Natural killer cell (primary cell): Measurements from ENCODE around the gene ZBTB12. TPM values are rescaled to one million over a fixed set of nuclear protein-coding genes. Genes with fewer than 3 reads are reported as not detected.
A peak's percentile ranks its signal among the peaks of the same experiment; 100 is the strongest.

Experiments
- ATAC-seq, 3 donors: fragments of 150-1000 bp in 2 of 3; fragments of 200-7000 bp in 1 of 3; cut with Tn5 transposase; 1 replicate in 1 of 3; 2 replicates in 2 of 3; pipeline ENCODE4 v1.10.0; 2021; ENCODE audit warnings: mild to moderate bottlenecking in 2 of 3, moderate library complexity in 2 of 3
- DNase-seq, 2 donors: peaks; one replicate each; pipeline versions ENCODE4 v3.0.0 to v3.0.0-alpha.2; 2013 to 2021; ENCODE audit warnings: mixed read lengths in 1 of 2
- H3K27ac ChIP-seq: one replicate; pipeline ENCODE4 v1.5.1; 2013; ENCODE audit warnings: mild to moderate bottlenecking, low read length
- H3K27me3 ChIP-seq: one replicate; pipeline ENCODE4 v1.6.1; 2013; ENCODE audit warnings: low read length; ENCODE audit not compliant: control insufficient read depth, insufficient read depth
- H3K36me3 ChIP-seq: one replicate; pipeline ENCODE4 v1.6.1; 2013; ENCODE audit warnings: low read length; ENCODE audit not compliant: control insufficient read depth, insufficient read depth
- H3K4me1 ChIP-seq: one replicate; pipeline ENCODE4 v1.6.1; 2013; ENCODE audit warnings: low read length; ENCODE audit not compliant: control insufficient read depth, insufficient read depth
- H3K4me3 ChIP-seq: one replicate; pipeline ENCODE4 v1.5.1; 2013; ENCODE audit warnings: low read length
- H3K9me3 ChIP-seq: one replicate; pipeline ENCODE4 v1.6.1; 2013; ENCODE audit warnings: low read length; ENCODE audit not compliant: control insufficient read depth, insufficient read depth
- H3K27ac Mint-ChIP-seq, 2 donors: one replicate each; pipeline ENCODE4 v1.8.0; 2022; ENCODE audit warnings: mild to moderate bottlenecking in 2 of 2, mixed read lengths in 2 of 2, moderate library complexity in 1 of 2
- H3K27me3 Mint-ChIP-seq, 2 donors: one replicate each; pipeline ENCODE4 v1.8.0; 2022; ENCODE audit warnings: low read depth in 2 of 2, mixed read lengths in 2 of 2
- H3K36me3 Mint-ChIP-seq: one replicate; pipeline ENCODE4 v1.8.0; 2022; ENCODE audit warnings: mixed read lengths
- H3K4me1 Mint-ChIP-seq, 2 donors: one replicate each; pipeline ENCODE4 v1.8.0; 2022; ENCODE audit warnings: mixed read lengths in 2 of 2
- H3K4me3 Mint-ChIP-seq: one replicate; pipeline ENCODE4 v1.8.0; 2022; ENCODE audit warnings: mild to moderate bottlenecking, moderate library complexity, mixed read lengths
- H3K9me3 Mint-ChIP-seq, 2 donors: one replicate each; pipeline ENCODE4 v1.8.0; 2022; ENCODE audit warnings: mixed read lengths in 2 of 2
- WGBS: methylation state at CpG from one replicate; pipeline ENCODE4 v1.1.7; 2013; ENCODE audit warnings: missing lambda C conversion rate; ENCODE audit not compliant: insufficient coverage; 5-methylcytosine and 5-hydroxymethylcytosine counted together
- intact Hi-C: fragments of 100-400 bp; cut with micrococcal nuclease; formaldehyde crosslinking; loops from one replicate; pipeline ENCODE4 v1.14.2; 2022
- total RNA-seq, 4 donors: library from RNA; stranded (reverse); fragments of 120-200 nt in 1 of 4; gene quantifications; one replicate each; pipeline versions ENCODE4 v1.2.3 to v1.2.4, GENCODE V29; 2013 to 2022
- TF ChIP-seq, protein P1 (sequence below): fragments of 200-600 bp; IDR thresholded peaks from one replicate; pipeline ENCODE4 v1.8.0; 2022; ENCODE audit warnings: antibody characterized with exemption

Gene ZBTB12
- total RNA-seq, 3 donors from 2014 or later (not counting 1 experiment from before 2014, with no cell fraction given), result 0.54 to 0.77 (median 0.63) TPM

DNA sequence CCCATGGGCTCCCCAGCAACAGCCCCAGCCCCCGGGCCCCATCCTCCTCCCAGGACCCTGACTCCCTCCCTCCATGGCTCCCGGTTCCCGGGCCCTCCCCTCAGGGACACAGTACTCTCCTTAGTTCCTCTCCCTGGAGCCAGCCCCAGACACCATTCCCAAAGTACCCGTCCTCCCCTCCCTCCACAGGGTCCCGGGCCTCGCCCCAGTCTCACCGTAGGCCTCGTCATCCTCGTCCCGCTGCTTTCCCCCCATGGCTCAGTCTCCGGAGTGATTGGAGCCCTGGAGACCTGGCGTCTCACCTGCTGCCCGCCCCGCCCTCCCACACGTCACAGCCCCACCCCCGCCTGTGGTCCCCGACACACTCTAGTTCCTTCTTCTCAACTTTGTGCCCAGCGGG is 23.2 kb downstream of the ZBTB12 start, which contains the start of gene SLC44A4:
TSS of gene SLC44A4 (minus strand) at position 272 of the 400 bp plus-strand sequence. CDS start at position 255, 17 bp downstream.
- no peak within 1 kb of the TSS for H3K4me3 Mint-ChIP-seq
- peak within 1 kb of the TSS in 1 of 2 donors; percentile 18 for H3K27ac Mint-ChIP-seq
- H3K27me3 Mint-ChIP-seq, result no peaks in the 10 kb centered on the region

DNA sequence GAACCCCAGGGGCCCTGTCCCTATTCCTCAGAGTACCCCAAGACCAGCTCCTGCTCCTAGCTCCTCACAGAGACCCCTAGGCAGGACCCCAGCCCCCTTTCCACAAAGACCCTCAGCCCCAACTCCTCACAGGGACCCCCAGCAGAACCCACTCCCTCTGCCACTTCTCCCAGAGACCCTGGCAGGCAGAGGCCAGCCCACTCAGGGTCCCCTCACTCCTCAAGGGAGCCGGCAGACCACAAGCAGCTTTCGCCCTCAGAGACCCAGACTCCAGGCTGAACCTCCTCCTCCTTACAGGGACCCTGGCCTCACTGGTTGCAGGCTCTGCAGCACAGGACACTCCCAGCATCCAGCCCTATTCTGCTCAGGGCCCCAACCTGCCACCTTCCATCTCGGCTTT is 23.7 kb downstream of the ZBTB12 start:
- H3K27me3 Mint-ChIP-seq, result no peaks in the 10 kb centered on the region
- WGBS, result 87% methylated on average over 3 of the region's 3 CpGs
- H3K4me3 ChIP-seq, result no peak overlapping the region
- intact Hi-C loops, result no loop called here
- H3K4me1 Mint-ChIP-seq, result peaks cover 0 to 10% of the 10 kb centered on the region in 2 donors
- H3K4me1 ChIP-seq, result no peaks in the 10 kb centered on the region
- H3K27ac ChIP-seq, result no peak overlapping the region
- ATAC-seq (no peak), DNase-seq (no peak)
- peak overlapping the region in 1 of 2 donors; percentile 18 for H3K27ac Mint-ChIP-seq
- H3K36me3 Mint-ChIP-seq, result peaks cover 10% of the 10 kb centered on the region
- H3K4me3 Mint-ChIP-seq, result no peak overlapping the region
- no peaks in the 10 kb centered on the region for H3K9me3 Mint-ChIP-seq
- no peaks in the 10 kb centered on the region for H3K27me3 ChIP-seq
- H3K36me3 ChIP-seq, result peaks cover 35% of the 10 kb centered on the region
- no peaks in the 10 kb centered on the region for H3K9me3 ChIP-seq
- TF ChIP-seq, protein P1, sequence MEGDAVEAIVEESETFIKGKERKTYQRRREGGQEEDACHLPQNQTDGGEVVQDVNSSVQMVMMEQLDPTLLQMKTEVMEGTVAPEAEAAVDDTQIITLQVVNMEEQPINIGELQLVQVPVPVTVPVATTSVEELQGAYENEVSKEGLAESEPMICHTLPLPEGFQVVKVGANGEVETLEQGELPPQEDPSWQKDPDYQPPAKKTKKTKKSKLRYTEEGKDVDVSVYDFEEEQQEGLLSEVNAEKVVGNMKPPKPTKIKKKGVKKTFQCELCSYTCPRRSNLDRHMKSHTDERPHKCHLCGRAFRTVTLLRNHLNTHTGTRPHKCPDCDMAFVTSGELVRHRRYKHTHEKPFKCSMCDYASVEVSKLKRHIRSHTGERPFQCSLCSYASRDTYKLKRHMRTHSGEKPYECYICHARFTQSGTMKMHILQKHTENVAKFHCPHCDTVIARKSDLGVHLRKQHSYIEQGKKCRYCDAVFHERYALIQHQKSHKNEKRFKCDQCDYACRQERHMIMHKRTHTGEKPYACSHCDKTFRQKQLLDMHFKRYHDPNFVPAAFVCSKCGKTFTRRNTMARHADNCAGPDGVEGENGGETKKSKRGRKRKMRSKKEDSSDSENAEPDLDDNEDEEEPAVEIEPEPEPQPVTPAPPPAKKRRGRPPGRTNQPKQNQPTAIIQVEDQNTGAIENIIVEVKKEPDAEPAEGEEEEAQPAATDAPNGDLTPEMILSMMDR, result no peak

More for the DNA sequence above, 23.2 kb downstream of the ZBTB12 start, which contains the start of gene SLC44A4:
- H3K27me3 ChIP-seq, result no peaks in the 10 kb centered on the region
- H3K36me3 ChIP-seq, result peaks cover 40% of the 10 kb centered on the region
- no peaks in the 10 kb centered on the region for H3K9me3 Mint-ChIP-seq
- H3K4me1 ChIP-seq, result no peaks in the 10 kb centered on the region
- TF ChIP-seq, protein P1, result no peak
- no peak within 1 kb of the TSS for H3K27ac ChIP-seq
- H3K36me3 Mint-ChIP-seq, result peaks cover 10% of the 10 kb centered on the region
- intact Hi-C loops, result no loop called here
- ATAC-seq (no peak), DNase-seq (no peak)
- H3K9me3 ChIP-seq, result no peaks in the 10 kb centered on the region
- H3K4me3 ChIP-seq, result no peak within 1 kb of the TSS
- WGBS, result 78% methylated on average over 18 of the region's 18 CpGs
- H3K4me1 Mint-ChIP-seq, result peaks cover 0 to 10% of the 10 kb centered on the region in 2 donors

DNA sequence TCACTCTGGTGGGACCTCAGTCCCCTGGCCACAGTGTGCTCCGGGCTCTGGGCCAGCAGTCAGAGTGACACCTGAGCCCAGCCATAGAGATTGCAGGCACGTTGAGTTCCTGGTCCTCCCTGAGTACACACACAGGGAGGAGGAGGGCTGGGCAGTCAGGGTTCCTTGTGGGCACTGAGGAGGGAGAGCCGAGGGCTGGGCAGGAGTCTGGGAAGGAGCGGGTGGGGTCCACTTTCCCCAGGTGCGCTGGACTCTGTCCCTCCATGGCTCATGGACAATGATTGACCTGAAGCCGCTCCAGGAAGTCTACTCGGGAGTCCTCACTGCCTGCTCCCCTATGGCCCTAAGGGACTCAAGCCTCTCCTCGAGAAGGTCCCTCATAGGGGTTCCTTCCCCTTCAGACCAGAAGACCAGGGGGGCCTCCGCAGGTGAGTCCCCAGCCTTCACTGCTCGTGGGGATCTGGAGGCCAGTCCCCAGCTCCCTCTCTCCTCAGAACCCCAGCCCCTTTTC is 24.2 kb downstream of the ZBTB12 start:
- intact Hi-C loops, result no loop called here
- DNase-seq (no peak), ATAC-seq (no peak)
- Histone ChIP-seq H3K4me3 (no peak overlapping the region), H3K4me1 (no peaks in the 10 kb centered on the region), H3K36me3 (peaks cover 29% of the 10 kb centered on the region), H3K9me3 (no peaks in the 10 kb centered on the region), H3K27ac (no peak overlapping the region), H3K27me3 (no peaks in the 10 kb centered on the region)
- WGBS, result 89% methylated on average over 10 of the region's 10 CpGs
- Mint-ChIP-seq H3K4me3 (no peak overlapping the region), H3K9me3 (no peaks in the 10 kb centered on the region), H3K4me1 (peaks cover 0 to 10% of the 10 kb centered on the region in 2 donors), H3K27me3 (no peaks in the 10 kb centered on the region), H3K27ac (peak overlapping the region in 1 of 2 donors; percentile 18), H3K36me3 (peaks cover 10% of the 10 kb centered on the region)
- TF ChIP-seq, protein P1, result no peak

DNA sequence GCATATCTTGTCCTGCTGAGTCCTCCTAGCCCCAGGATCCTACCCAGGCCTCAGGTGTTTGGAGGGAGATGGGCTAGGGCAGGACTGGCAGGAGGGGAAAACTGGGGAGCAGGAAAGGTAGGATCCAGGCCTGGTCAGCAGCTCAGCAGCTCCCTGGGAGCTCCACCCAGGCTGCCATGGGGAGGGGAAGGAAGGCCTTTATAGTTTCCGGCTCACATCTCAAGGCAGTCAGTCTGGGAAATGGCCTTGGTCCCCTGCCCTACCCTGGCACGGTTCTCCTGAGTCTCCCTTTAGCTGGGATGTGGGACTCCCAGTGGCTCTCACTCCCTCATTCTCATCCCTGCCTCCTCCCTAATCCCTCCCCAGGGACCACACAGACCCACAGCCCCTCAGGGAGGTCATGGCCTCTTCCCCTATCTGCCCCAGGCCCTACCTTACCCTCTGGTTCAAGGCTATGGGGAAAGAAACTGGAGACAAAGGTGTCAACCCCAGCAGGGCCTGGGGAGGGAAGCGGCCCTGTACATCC is 24.7 kb downstream of the ZBTB12 start:
- ATAC-seq (no peak), DNase-seq (no peak)
- no peak overlapping the region for H3K27ac Mint-ChIP-seq
- no peak overlapping the region for H3K4me3 ChIP-seq
- no peaks in the 10 kb centered on the region for H3K4me1 ChIP-seq
- no peaks in the 10 kb centered on the region for H3K27me3 ChIP-seq
- H3K27ac ChIP-seq, result no peak overlapping the region
- H3K36me3 Mint-ChIP-seq, result peaks cover 10% of the 10 kb centered on the region
- TF ChIP-seq, protein P1, result no peak
- H3K36me3 ChIP-seq, result peaks cover 24% of the 10 kb centered on the region
- no peaks in the 10 kb centered on the region for H3K27me3 Mint-ChIP-seq
- peaks cover 0 to 10% of the 10 kb centered on the region in 2 donors for H3K4me1 Mint-ChIP-seq
- H3K9me3 Mint-ChIP-seq, result no peaks in the 10 kb centered on the region
- intact Hi-C loops, result no loop called here
- H3K9me3 ChIP-seq, result no peaks in the 10 kb centered on the region
- no peak overlapping the region for H3K4me3 Mint-ChIP-seq
- WGBS, result 83% methylated on average over 3 of the region's 3 CpGs
